ENCODE data around the gene BLOC1S1. TPM values are rescaled to one million over a fixed set of nuclear protein-coding genes. Genes with fewer than 3 reads are reported as not detected.
"Not testable (repeated sequence)": the region's sequence is repeated elsewhere in the genome, so short reads cannot be mapped to it uniquely, and the experiment has no call there.

The BLOC1S1 gene
- total and polyA plus RNA-seq, 10 of the 15 experiments (the other 5 are each of a cell fraction or from before 2014, with no cell fraction given), result 126 to 285 (median 166) TPM

GRCh38 chr12:55757701-55758100 lies 41.9 kb downstream of the BLOC1S1 start:
- ChIA-PET CTCF (interaction anchor here (1.4 to 2.7 kb wide), 5 partner anchors 10 to 183 kb away, joined by 3 to 12 read pairs (median 4); no protein-coding TSS in a partner anchor), RAD21 (ENCODE audit: unreplicated experiment) (no interaction called here), POLR2A (no interaction called here), SMC1A (ENCODE audit: uncharacterized antibody, unreplicated experiment) (interaction anchor here (1.0 to 3.6 kb wide), 3 partner anchors 11 to 20 kb away, joined by 4 to 21 read pairs (median 5); no protein-coding TSS in a partner anchor)
- no TSS peak for BruUV-seq (replicated peaks)
- no peak for DNase-seq (ENCODE audit: low read depth, low spot score)
- WGBS (ENCODE audit: insufficient coverage, insufficient replicate concordance, low lambda C conversion rate, missing lambda C conversion rate), result 77% methylated on average over 2 of the region's 2 CpGs
- FAIRE-seq, result no peak
- Histone ChIP-seq H2AFZ (ENCODE audit: control insufficient read depth, low read depth, low read length) (no peak overlapping the region), H3K79me2 (ENCODE audit: control insufficient read depth, insufficient read depth, low read length) (no peaks in the 10 kb centered on the region), H3K36me3 (ENCODE audit: control insufficient read depth in 2 of 2, insufficient read depth in 2 of 2, low read length in 1 of 2) (peaks cover 15 to 40% of the 10 kb centered on the region in 2 experiments), H4K20me1 (ENCODE audit: control insufficient read depth, insufficient read depth) (no peaks in the 10 kb centered on the region), H3K4me3 (no peak overlapping the region), H3K27ac (ENCODE audit: control insufficient read depth, insufficient read depth) (no peak overlapping the region), H3K27me3 (replicated peaks in 1 of 2; ENCODE audit: control insufficient read depth in 2 of 2, insufficient read depth in 2 of 2, low read length in 1 of 2) (no peaks in the 10 kb centered on the region), H3K4me2 (ENCODE audit: control insufficient read depth, insufficient read depth) (no peak overlapping the region), H3K4me1 (ENCODE audit: control insufficient read depth, insufficient read depth, low read length) (no peaks in the 10 kb centered on the region), H3K9ac (ENCODE audit: control insufficient read depth, insufficient read depth, low read length) (no peak overlapping the region), H3K9me3 (replicated peaks; ENCODE audit: control insufficient read depth, insufficient read depth, low read length) (no peaks in the 10 kb centered on the region; the same call in 2 of the 3 replicates)
- ATAC-seq, result no peak
- in situ Hi-C loops (cut with MboI), result no loop called here
- intact Hi-C loops (cut with micrococcal nuclease; ENCODE audit: unreplicated experiment), result no loop called here
- TF ChIP-seq HCFC1 (IDR thresholded peaks at IDR 0.05; ENCODE audit: low read length), result no peak
- no peak for TF ChIP-seq SP1 (IDR thresholded peaks at IDR 0.05; ENCODE audit: low read depth, low read length)
- TF ChIP-seq ELK1 (IDR thresholded peaks at IDR 0.05; ENCODE audit: low read depth, low read length), result no peak
- no peak for TF ChIP-seq KDM1A (IDR thresholded peaks at IDR 0.05; ENCODE audit: borderline replicate concordance)
- no peak for TF ChIP-seq RELB (IDR thresholded peaks at IDR 0.05; ENCODE audit: low read depth)
- TF ChIP-seq RELA (IDR thresholded peaks at IDR 0.05; ENCODE audit: borderline replicate concordance, partially characterized antibody), result no peak
- no peak for TF ChIP-seq NR2C2 (IDR thresholded peaks at IDR 0.05; ENCODE audit: borderline replicate concordance, control insufficient read depth, insufficient read length, low read depth)

- DNase-seq (ENCODE audit: low read depth, low spot score); ATAC-seq; BruUV-seq (replicated peaks); H3K9ac ChIP-seq (ENCODE audit: control insufficient read depth, insufficient read depth, low read length); H2AFZ ChIP-seq (ENCODE audit: control insufficient read depth, low read depth, low read length); H3K27me3 ChIP-seq (replicated peaks in 1 of 2; ENCODE audit: control insufficient read depth in 2 of 2, insufficient read depth in 2 of 2, low read length in 1 of 2); RAD21 ChIA-PET (ENCODE audit: unreplicated experiment); H3K79me2 ChIP-seq (ENCODE audit: control insufficient read depth, insufficient read depth, low read length); H3K4me1 ChIP-seq (ENCODE audit: control insufficient read depth, insufficient read depth, low read length); H3K9me3 ChIP-seq (replicated peaks; ENCODE audit: control insufficient read depth, insufficient read depth, low read length); intact Hi-C loops (cut with micrococcal nuclease; ENCODE audit: unreplicated experiment); H4K20me1 ChIP-seq (ENCODE audit: control insufficient read depth, insufficient read depth); in situ Hi-C loops (cut with MboI); H3K4me3 ChIP-seq; FAIRE-seq; H3K4me2 ChIP-seq (ENCODE audit: control insufficient read depth, insufficient read depth); H3K27ac ChIP-seq (ENCODE audit: control insufficient read depth, insufficient read depth): not testable (repeated sequence)
- 100% methylated on average over 4 of the region's 4 CpGs for WGBS (ENCODE audit: insufficient coverage, insufficient replicate concordance, low lambda C conversion rate, missing lambda C conversion rate)
- ChIA-PET SMC1A (ENCODE audit: uncharacterized antibody, unreplicated experiment) (interaction anchor here (1.0 to 3.6 kb wide), 2 partner anchors 11 to 14 kb away, joined by 4 to 21 read pairs; no protein-coding TSS in a partner anchor), POLR2A (interaction anchor here (0.5 kb wide), 1 partner anchor 404 kb away, joined by 3 read pairs; no protein-coding TSS in a partner anchor), CTCF (interaction anchor here (0.7 to 2.7 kb wide), 4 partner anchors 11 to 42 kb away, joined by 3 to 12 read pairs (median 6); no protein-coding TSS in a partner anchor)
- H3K36me3 ChIP-seq (ENCODE audit: control insufficient read depth in 2 of 2, insufficient read depth in 2 of 2, low read length in 1 of 2), result peaks cover 14 to 35% of the 10 kb centered on the region in 2 experiments
Observed at GRCh38 chr12:55758575-55758974, 42.7 kb downstream of the BLOC1S1 start.

Data from GM12878 (cell line).